Spleen (tissue), 11 donors: Measurements from ENCODE around the gene MYLK. TPM values are rescaled to one million over a fixed set of nuclear protein-coding genes. Genes with fewer than 3 reads are reported as not detected.
"Not testable (repeated sequence)": the region's sequence is repeated elsewhere in the genome, so short reads cannot be mapped to it uniquely, and the experiment has no call there.

Source experiments
- DNase-seq: peaks from one replicate; pipeline ENCODE4 v3.0.0-alpha.2; 2020
- H3K27ac ChIP-seq, 8 donors: fragments of 200-600 bp; sonication (generic) in 7 of 8; 1 replicate in 4 of 8; 2 replicates in 4 of 8; pipeline versions ENCODE4 v1.5.0 to v1.8.0; 2016 to 2021; ENCODE audit warnings: inconsistent platforms in 4 of 8, mild to moderate bottlenecking in 4 of 8, moderate library complexity in 1 of 8
- H3K27me3 ChIP-seq, 7 donors: fragments of 200-600 bp; sonication (generic) in 6 of 7; replicated peaks in 1 of 7; 1 replicate in 4 of 7; 2 replicates in 3 of 7; pipeline versions ENCODE4 v1.5.0 to v1.8.0; 2016 to 2021; ENCODE audit warnings: inconsistent platforms in 3 of 7, mild to moderate bottlenecking in 1 of 7
- H3K36me3 ChIP-seq, 6 donors: fragments of 200-600 bp; sonication (generic) in 5 of 6; 1 replicate in 4 of 6; 2 replicates in 2 of 6; pipeline versions ENCODE4 v1.5.0 to v1.8.0; 2016 to 2021; ENCODE audit warnings: inconsistent platforms in 2 of 6
- H3K4me1 ChIP-seq, 6 donors: fragments of 200-600 bp; sonication (generic) in 5 of 6; 1 replicate in 3 of 6; 2 replicates in 3 of 6; pipeline versions ENCODE4 v1.5.0 to v1.8.0; 2016 to 2021; ENCODE audit warnings: inconsistent platforms in 3 of 6
- H3K4me3 ChIP-seq, 8 donors: fragments of 200-600 bp; sonication (generic) in 7 of 8; 1 replicate in 4 of 8; 2 replicates in 4 of 8; pipeline versions ENCODE4 v1.5.0 to v1.8.0; 2016 to 2021; ENCODE audit warnings: inconsistent platforms in 4 of 8, mild to moderate bottlenecking in 4 of 8, moderate library complexity in 2 of 8
- H3K9me3 ChIP-seq, 8 donors: fragments of 200-600 bp; sonication (generic) in 7 of 8; 1 replicate in 4 of 8; 2 replicates in 4 of 8; pipeline versions ENCODE4 v1.5.0 to v1.8.0; 2016 to 2021; ENCODE audit warnings: inconsistent platforms in 4 of 8
- CTCF ChIP-seq, 11 experiments: fragments of 200-600 bp in 7 of 11; fragments of 450-650 bp in 4 of 11; sonication (generic) in 4 of 11; IDR thresholded peaks in 8 of 11; conservative IDR thresholded peaks in 3 of 11; 1 replicate in 7 of 11; 2 replicates in 4 of 11; pipeline versions ENCODE4 v1.4.0 to v1.8.0; 2016 to 2021; ENCODE audit warnings: antibody characterized with exemption in 11 of 11, inconsistent platforms in 4 of 11, mild to moderate bottlenecking in 1 of 11
- POLR2A ChIP-seq, 3 donors: fragments of 450-650 bp; IDR thresholded peaks; one replicate each; pipeline ENCODE4 v1.5.1; 2017; ENCODE audit warnings: antibody characterized with exemption in 3 of 3, mild to moderate bottlenecking in 1 of 3
- POLR2AphosphoS5 ChIP-seq, 3 donors: sonication (generic); formaldehyde crosslinking; IDR thresholded peaks; one replicate each; pipeline ENCODE4 v1.5.1; 2017; ENCODE audit warnings: antibody characterized with exemption in 3 of 3
- WGBS, 5 donors: extraction: QIAGEN DNeasy Blood & Tissue Kit in 3 of 5; methylation state at CpG; one replicate each; pipeline versions ENCODE4 v1.1.5 to v1.1.7; 2013 to 2018; 5-methylcytosine and 5-hydroxymethylcytosine counted together
- intact Hi-C: fragments of 100-400 bp; cut with DNase I; formaldehyde crosslinking; loops from one replicate; pipeline ENCODE4 v1.15.0; 2023; ENCODE audit warnings: low total_unique reads
- polyA plus RNA-seq, 3 donors: library from polyadenylated mRNA; stranded (reverse); fragments of 200-250 nt; gene quantifications; one replicate each; pipeline ENCODE4 v1.2.1, GENCODE V29; 2013
- total RNA-seq, 7 donors: library from RNA; depleted of rRNA in 3 of 7; stranded (reverse); fragments of >200 nt in 3 of 7; fragmentation: NEBNext Ultra II Directional in 4 of 7; extraction: Animal tissue kit (Norgen Biotek cat#: 25700) in 4 of 7; gene quantifications; one replicate each; pipeline versions ENCODE4 v1.1.0 to v1.2.1, GENCODE V29; 2016 to 2021
- donor health status: healthy with polysubstance abuse.
- donor health status: DM: no; HTN: no; CAD: no; lungs with moderate emphysema.
- donor health status: DM: no; HTN: no; CAD: no.
- donor health status: Bipolar disorder and iron deficiency.
- donor health status: healthy.
- donor health status: DM: no; HTN: no; CAD: no.
- donor health status: DM: yes; HTN: yes; CAD: no.

The MYLK gene
- total and polyA plus RNA-seq, 10 donors = 11.1 to 343 (median 154) TPM

- H3K4me1 ChIP-seq = no peaks in the 10 kb centered on the region
- 75 to 84% (median 82%) methylated on average over 3 of the region's 3 CpGs for WGBS, 5 donors
- H3K27me3 ChIP-seq = no peaks in the 10 kb centered on the region
- no peaks in the 10 kb centered on the region for H3K36me3 ChIP-seq
- DNase-seq = no peak
- H3K4me3 ChIP-seq = no peak overlapping the region
- no peak for TF ChIP-seq CTCF (IDR thresholded peaks at IDR 0.05 in 8 of 11, conservative IDR thresholded peaks at IDR 0.05 in 3 of 11)
- peak overlapping the region in 1 of 8 donors; percentile 21 for H3K27ac ChIP-seq
- H3K9me3 ChIP-seq = no peaks in the 10 kb centered on the region
- intact Hi-C loops = no loop called here
Observed at GRCh38 chr3:123741041-123741511, 143.1 kb downstream of the MYLK start.

GRCh38 chr3:123740391-123740822 is 143.7 kb downstream of the MYLK start:
- 75 to 94% (median 90%) methylated on average over 5 to 6 of the region's 6 CpGs for WGBS, 5 donors
- Histone ChIP-seq H3K4me1 (no peaks in the 10 kb centered on the region), H3K4me3 (no peak overlapping the region), H3K27me3 (no peaks in the 10 kb centered on the region), H3K36me3 (no peaks in the 10 kb centered on the region), H3K9me3 (no peaks in the 10 kb centered on the region), H3K27ac (peak overlapping the region in 1 of 8 donors; percentile 21)
- intact Hi-C loops = no loop called here
- no peak for TF ChIP-seq CTCF (IDR thresholded peaks at IDR 0.05 in 8 of 11, conservative IDR thresholded peaks at IDR 0.05 in 3 of 11)
- TF ChIP-seq POLR2A (IDR thresholded peaks at IDR 0.05) = no peak
- no peak for TF ChIP-seq POLR2AphosphoS5 (IDR thresholded peaks at IDR 0.05)
- DNase-seq = no peak

GRCh38 chr3:123739754-123740153 is 144.4 kb downstream of the MYLK start:
- 79 to 100% (median 93%) methylated on average over 2 of the region's 2 CpGs for WGBS, 5 donors
- DNase-seq = no peak
- Histone ChIP-seq H3K27me3 (no peaks in the 10 kb centered on the region), H3K4me1 (no peaks in the 10 kb centered on the region), H3K4me3 (no peak overlapping the region), H3K36me3 (no peaks in the 10 kb centered on the region), H3K9me3 (no peaks in the 10 kb centered on the region), H3K27ac (no peak overlapping the region)
- intact Hi-C loops = no loop called here
- TF ChIP-seq POLR2AphosphoS5 (IDR thresholded peaks at IDR 0.05) (no peak), POLR2A (IDR thresholded peaks at IDR 0.05) (no peak), CTCF (IDR thresholded peaks at IDR 0.05 in 8 of 11, conservative IDR thresholded peaks at IDR 0.05 in 3 of 11) (no peak)

- Histone ChIP-seq H3K9me3 (no peaks in the 10 kb centered on the region), H3K27ac (no peak overlapping the region), H3K4me3 (no peak overlapping the region), H3K27me3 (no peaks in the 10 kb centered on the region), H3K4me1 (no peaks in the 10 kb centered on the region), H3K36me3 (no peaks in the 10 kb centered on the region)
- no peak for DNase-seq
- TF ChIP-seq POLR2A (IDR thresholded peaks at IDR 0.05) (no peak), POLR2AphosphoS5 (IDR thresholded peaks at IDR 0.05) (no peak), CTCF (IDR thresholded peaks at IDR 0.05 in 8 of 11, conservative IDR thresholded peaks at IDR 0.05 in 3 of 11) (no peak)
- intact Hi-C loops = no loop called here
- WGBS, 5 donors = 86 to 98% (median 88%) methylated on average over 2 of the region's 2 CpGs
Observed at GRCh38 chr3:123739106-123739505, 145.0 kb downstream of the MYLK start.

GRCh38 chr3:123738522-123738921 is 145.6 kb downstream of the MYLK start:
- intact Hi-C loops, H3K27ac ChIP-seq, DNase-seq, H3K36me3 ChIP-seq, H3K27me3 ChIP-seq, H3K4me1 ChIP-seq, H3K4me3 ChIP-seq, H3K9me3 ChIP-seq: not testable (repeated sequence)
- WGBS, 5 donors = 89 to 95% (median 94%) methylated on average over 5 of the region's 5 CpGs
